HG02763 (cell line): ENCODE data around the gene SLC2A4.
"Not testable (repeated sequence)": the region's sequence is repeated elsewhere in the genome, so short reads cannot be mapped to it uniquely, and the experiment has no call there.

Experiments used
- ATAC-seq: cut with Tn5 transposase; IDR thresholded peaks from one replicate; pipeline ENCODE4 v1.9.1; 2021; ENCODE audit warnings: mild to moderate bottlenecking, moderate library complexity; ENCODE audit not compliant: unreplicated experiment

The SLC2A4 gene

GRCh38 chr17:7322520-7323194, 41.1 kb downstream of the SLC2A4 start:
- ATAC-seq, result no peak

- no peak for ATAC-seq
These were observed 42.4 kb downstream of the SLC2A4 start for GRCh38 chr17:7323731-7324437.

GRCh38 chr17:7324438-7324779, 42.9 kb downstream of the SLC2A4 start:
- no peak for ATAC-seq

GRCh38 chr17:7325031-7325528, 43.6 kb downstream of the SLC2A4 start:
- no peak for ATAC-seq

- ATAC-seq, result no peak
These were observed 44.7 kb downstream of the SLC2A4 start for GRCh38 chr17:7326186-7326585.

GRCh38 chr17:7327056-7327455, 45.5 kb downstream of the SLC2A4 start:
- ATAC-seq, result no peak

- no peak for ATAC-seq
These were observed 46.0 kb downstream of the SLC2A4 start for GRCh38 chr17:7327501-7327900.

GRCh38 chr17:7328009-7328408, 46.5 kb downstream of the SLC2A4 start:
- no peak for ATAC-seq

- ATAC-seq, result no peak
These were observed 47.4 kb downstream of the SLC2A4 start, which contains the start of gene NEURL4 for GRCh38 chr17:7328840-7329373. NEURL4 (minus strand) TSS chr17:7329335; CDS start chr17:7329312, 23 bp downstream.

GRCh38 chr17:7329374-7329996, 48.0 kb downstream of the SLC2A4 start:
- peak; percentile 63 for ATAC-seq

- peak; percentile 34 for ATAC-seq
These were observed 48.6 kb downstream of the SLC2A4 start for GRCh38 chr17:7329997-7330637.

GRCh38 chr17:7330638-7331015, 49.1 kb downstream of the SLC2A4 start:
- no peak for ATAC-seq

GRCh38 chr17:7332111-7332510, 50.6 kb downstream of the SLC2A4 start:
- no peak for ATAC-seq

- not testable (repeated sequence) for ATAC-seq
These were observed 51.1 kb downstream of the SLC2A4 start for GRCh38 chr17:7332600-7333069.

- ATAC-seq, result no peak
These were observed 53.5 kb downstream of the SLC2A4 start for GRCh38 chr17:7334938-7335538.

GRCh38 chr17:7335765-7336164, 54.2 kb downstream of the SLC2A4 start:
- not testable (repeated sequence) for ATAC-seq

GRCh38 chr17:7336240-7337175, 55.0 kb downstream of the SLC2A4 start, which contains the start of gene ACAP1:
ACAP1 (plus strand) TSS chr17:7336529; CDS start chr17:7336735, 206 bp downstream.
- ATAC-seq, result peak; percentile 53

- ATAC-seq, result not testable (repeated sequence)
These were observed 56.1 kb downstream of the SLC2A4 start for GRCh38 chr17:7337600-7337999.
